Middle frontal gyrus (tissue), 1 donor: Measurements from ENCODE around the gene TTC4.

Experiments used
- DNase-seq: peaks from one replicate; pipeline ENCODE4 v3.0.0-alpha.2; 2015; ENCODE audit warnings: low spot score; ENCODE audit errors: extremely low spot score

TTC4 gene

GRCh38 chr1:54782156-54782555 is 66.5 kb downstream of the TTC4 start:
- DNase-seq: no peak

GRCh38 chr1:54782588-54782987 is 66.9 kb downstream of the TTC4 start:
- no peak for DNase-seq

GRCh38 chr1:54784066-54784465 is 68.4 kb downstream of the TTC4 start:
- DNase-seq: no peak

- no peak for DNase-seq
Observed at GRCh38 chr1:54786778-54787177, 71.1 kb downstream of the TTC4 start.

GRCh38 chr1:54787604-54788003 is 71.9 kb downstream of the TTC4 start:
- DNase-seq: no peak

GRCh38 chr1:54788459-54788858 is 72.8 kb downstream of the TTC4 start:
- no peak for DNase-seq

- no peak for DNase-seq
Observed at GRCh38 chr1:54791880-54792522, 76.3 kb downstream of the TTC4 start.
